ENCODE data around the gene SPATA13.
A peak's percentile ranks its signal among the peaks of the same experiment; 100 is the strongest.

Gene SPATA13

GRCh38 chr13:24220086-24220703 is 59.7 kb downstream of the SPATA13 start:
- H3K27ac ChIP-seq (ENCODE audit: low read length), result no peak overlapping the region
- no peaks in the 10 kb centered on the region for H3K79me2 ChIP-seq (ENCODE audit: insufficient read depth, low read length)
- peak; percentile 57 for DNase-seq
- H3K9me3 ChIP-seq (ENCODE audit: insufficient read depth, low read length, severe bottlenecking), result no peaks in the 10 kb centered on the region
- H3K27me3 ChIP-seq (ENCODE audit: insufficient read depth, low read length, poor library complexity), result no peaks in the 10 kb centered on the region
- TF ChIP-seq EZH2 (IDR thresholded peaks at IDR 0.05; ENCODE audit: borderline replicate concordance, low read depth, low read length, severe bottlenecking) (no peak), CTCF (IDR thresholded peaks at IDR 0.05; ENCODE audit: borderline replicate concordance, extremely low read depth, low read length, poor library complexity, severe bottlenecking) (peak; percentile 94)
- H3K4me2 ChIP-seq (ENCODE audit: insufficient read depth, low read length), result no peak overlapping the region
- peak; percentile 93 for ATAC-seq (ENCODE audit: insufficient read depth, low read depth)
- no peaks in the 10 kb centered on the region for H3K36me3 ChIP-seq (ENCODE audit: insufficient read depth, low read length)
- H3K4me1 ChIP-seq (ENCODE audit: insufficient read depth, low read length), result peaks cover 8% of the 10 kb centered on the region; the same call in 1 of the 2 replicates
- no peak overlapping the region for H3K4me3 ChIP-seq (ENCODE audit: low read depth in 1 of 2, low read length in 2 of 2)
- H4K20me1 ChIP-seq (ENCODE audit: insufficient read depth, low read length), result peaks cover 15% of the 10 kb centered on the region
- H2AFZ ChIP-seq (ENCODE audit: low read depth, low read length), result no peak overlapping the region
- H3K9ac ChIP-seq (ENCODE audit: low read depth, low read length), result no peak overlapping the region

- no peak overlapping the region for H2AFZ ChIP-seq (ENCODE audit: low read depth, low read length)
- H3K27ac ChIP-seq (ENCODE audit: low read length), result no peak overlapping the region
- H3K36me3 ChIP-seq (ENCODE audit: insufficient read depth, low read length), result no peaks in the 10 kb centered on the region
- peaks cover 15% of the 10 kb centered on the region for H4K20me1 ChIP-seq (ENCODE audit: insufficient read depth, low read length)
- H3K9ac ChIP-seq (ENCODE audit: low read depth, low read length), result no peak overlapping the region
- H3K9me3 ChIP-seq (ENCODE audit: insufficient read depth, low read length, severe bottlenecking), result no peaks in the 10 kb centered on the region
- TF ChIP-seq CTCF (IDR thresholded peaks at IDR 0.05; ENCODE audit: borderline replicate concordance, extremely low read depth, low read length, poor library complexity, severe bottlenecking) (no peak), EZH2 (IDR thresholded peaks at IDR 0.05; ENCODE audit: borderline replicate concordance, low read depth, low read length, severe bottlenecking) (no peak)
- H3K79me2 ChIP-seq (ENCODE audit: insufficient read depth, low read length), result no peaks in the 10 kb centered on the region
- no peak for ATAC-seq (ENCODE audit: insufficient read depth, low read depth)
- H3K27me3 ChIP-seq (ENCODE audit: insufficient read depth, low read length, poor library complexity), result no peaks in the 10 kb centered on the region
- no peak overlapping the region for H3K4me2 ChIP-seq (ENCODE audit: insufficient read depth, low read length)
- no peak for DNase-seq
- H3K4me3 ChIP-seq (ENCODE audit: low read depth in 1 of 2, low read length in 2 of 2), result no peak overlapping the region
- H3K4me1 ChIP-seq (ENCODE audit: insufficient read depth, low read length), result peaks cover 8% of the 10 kb centered on the region; the same call in 1 of the 2 replicates
Measured at GRCh38 chr13:24221007-24221406, 60.5 kb downstream of the SPATA13 start.

- no peak for ATAC-seq (ENCODE audit: insufficient read depth, low read depth)
- peaks cover 12% of the 10 kb centered on the region for H4K20me1 ChIP-seq (ENCODE audit: insufficient read depth, low read length)
- H3K9ac ChIP-seq (ENCODE audit: low read depth, low read length), result no peak overlapping the region
- peaks cover 2% of the 10 kb centered on the region; the same call in 1 of the 2 replicates for H3K4me1 ChIP-seq (ENCODE audit: insufficient read depth, low read length)
- H3K79me2 ChIP-seq (ENCODE audit: insufficient read depth, low read length), result no peaks in the 10 kb centered on the region
- H3K9me3 ChIP-seq (ENCODE audit: insufficient read depth, low read length, severe bottlenecking), result no peaks in the 10 kb centered on the region
- no peak overlapping the region for H3K4me3 ChIP-seq (ENCODE audit: low read depth in 1 of 2, low read length in 2 of 2)
- no peak overlapping the region for H2AFZ ChIP-seq (ENCODE audit: low read depth, low read length)
- no peaks in the 10 kb centered on the region for H3K36me3 ChIP-seq (ENCODE audit: insufficient read depth, low read length)
- no peak for DNase-seq
- H3K27ac ChIP-seq (ENCODE audit: low read length), result no peak overlapping the region
- TF ChIP-seq EZH2 (IDR thresholded peaks at IDR 0.05; ENCODE audit: borderline replicate concordance, low read depth, low read length, severe bottlenecking), result no peak
- no peak for TF ChIP-seq CTCF (IDR thresholded peaks at IDR 0.05; ENCODE audit: borderline replicate concordance, extremely low read depth, low read length, poor library complexity, severe bottlenecking)
- H3K27me3 ChIP-seq (ENCODE audit: insufficient read depth, low read length, poor library complexity), result no peaks in the 10 kb centered on the region
- H3K4me2 ChIP-seq (ENCODE audit: insufficient read depth, low read length), result no peak overlapping the region
Measured at GRCh38 chr13:24222756-24223155, 62.2 kb downstream of the SPATA13 start.

Measured in DND-41 (cell line).